Colonic mucosa (tissue), 4 donors: ENCODE results near the gene HSPA1L. TPM values are rescaled to one million over a fixed set of nuclear protein-coding genes. Genes with fewer than 3 reads are reported as not detected.

Experiments used
- DNase-seq: peaks from one replicate; pipeline ENCODE4 v3.0.0-alpha.2; 2020
- H3K27ac ChIP-seq: fragments of 200-600 bp; one replicate; pipeline ENCODE4 v1.8.0; 2021
- H3K27me3 ChIP-seq: fragments of 200-600 bp; one replicate; pipeline ENCODE4 v1.8.0; 2021
- H3K36me3 ChIP-seq: fragments of 200-600 bp; one replicate; pipeline ENCODE4 v1.8.0; 2021
- H3K4me1 ChIP-seq: fragments of 200-600 bp; one replicate; pipeline ENCODE4 v1.8.0; 2021; ENCODE audit warnings: mild to moderate bottlenecking
- H3K4me3 ChIP-seq: fragments of 200-600 bp; one replicate; pipeline ENCODE4 v1.8.0; 2021
- H3K9ac ChIP-seq, 2 donors: one replicate each; pipeline ENCODE4 v1.7.0; 2013; ENCODE audit warnings: control low read depth in 2 of 2, low read depth in 2 of 2, low read length in 2 of 2
- H3K9me3 ChIP-seq: fragments of 200-600 bp; one replicate; pipeline ENCODE4 v1.8.0; 2021
- CTCF ChIP-seq: fragments of 200-600 bp; IDR thresholded peaks from one replicate; pipeline ENCODE4 v1.8.0; 2022; ENCODE audit warnings: antibody characterized with exemption, mild to moderate bottlenecking
- intact Hi-C: fragments of 100-400 bp; cut with DNase I; formaldehyde crosslinking; loops from one replicate; pipeline ENCODE4 v1.14.1; 2022
- total RNA-seq, 2 donors: library from RNA; stranded (reverse); fragmentation: NEBNext Ultra II Directional in 1 of 2; extraction: Animal tissue kit (Norgen Biotek cat#: 25700) in 1 of 2; gene quantifications; one replicate each; pipeline ENCODE4 v1.2.1, GENCODE V29; 2021
- donor health status: healthy.
- donor health status: DM: no; HTN: no; CAD: no.
- donor health status: DM: no; HTN: no; CAD: no.

HSPA1L gene
- total RNA-seq, 2 donors from 2014 or later, result 0.98 to 1.4 TPM

GRCh38 chr6:31779908-31780307, 35.2 kb downstream of the HSPA1L start:
- Histone ChIP-seq H3K4me3 (no peak overlapping the region), H3K36me3 (no peaks in the 10 kb centered on the region), H3K27me3 (no peaks in the 10 kb centered on the region), H3K27ac (no peak overlapping the region), H3K4me1 (peaks cover 4% of the 10 kb centered on the region), H3K9me3 (no peaks in the 10 kb centered on the region), H3K9ac (no peak overlapping the region)
- intact Hi-C loops, result no loop called here
- DNase-seq, result no peak
- no peak for TF ChIP-seq CTCF

- no peaks in the 10 kb centered on the region for H3K9me3 ChIP-seq
- intact Hi-C loops, result no loop called here
- peaks cover 4% of the 10 kb centered on the region for H3K4me1 ChIP-seq
- H3K36me3 ChIP-seq, result no peaks in the 10 kb centered on the region
- H3K27ac ChIP-seq, result no peak overlapping the region
- no peak overlapping the region for H3K4me3 ChIP-seq
- DNase-seq, result no peak
- H3K27me3 ChIP-seq, result no peaks in the 10 kb centered on the region
- H3K9ac ChIP-seq, result no peak overlapping the region
- TF ChIP-seq CTCF, result no peak
Measured at GRCh38 chr6:31778999-31779885, 35.8 kb downstream of the HSPA1L start.

- Histone ChIP-seq H3K9me3 (no peaks in the 10 kb centered on the region), H3K4me1 (peaks cover 4% of the 10 kb centered on the region), H3K27me3 (no peaks in the 10 kb centered on the region), H3K4me3 (no peak overlapping the region), H3K9ac (no peak overlapping the region), H3K36me3 (no peaks in the 10 kb centered on the region), H3K27ac (no peak overlapping the region)
- DNase-seq, result no peak
- intact Hi-C loops, result no loop called here
- no peak for TF ChIP-seq CTCF
Measured at GRCh38 chr6:31778193-31778592, 36.9 kb downstream of the HSPA1L start.

- DNase-seq, result no peak
- no peaks in the 10 kb centered on the region for H3K36me3 ChIP-seq
- H3K4me3 ChIP-seq, result no peak overlapping the region
- H3K9ac ChIP-seq, result peak overlapping the region in 1 of 2 donors; percentile 84
- H3K27me3 ChIP-seq, result no peaks in the 10 kb centered on the region
- intact Hi-C loops, result no loop called here
- H3K27ac ChIP-seq, result peak overlapping the region; percentile 61
- no peak for TF ChIP-seq CTCF
- H3K9me3 ChIP-seq, result no peaks in the 10 kb centered on the region
- H3K4me1 ChIP-seq, result peaks cover 4% of the 10 kb centered on the region
Measured at GRCh38 chr6:31777667-31778050, 37.4 kb downstream of the HSPA1L start.

GRCh38 chr6:31776989-31777666, 38.0 kb downstream of the HSPA1L start, which contains the start of gene VWA7:
VWA7 (minus strand) TSS chr6:31777328; CDS start chr6:31776779, 549 bp downstream.
- Histone ChIP-seq H3K9ac (peak within 1 kb of the TSS; percentile 9 to 84), H3K27me3 (no peaks in the 10 kb centered on the region), H3K36me3 (no peaks in the 10 kb centered on the region), H3K4me1 (peaks cover 4% of the 10 kb centered on the region), H3K9me3 (no peaks in the 10 kb centered on the region), H3K27ac (peak within 1 kb of the TSS; percentile 61), H3K4me3 (no peak within 1 kb of the TSS)
- no peak for TF ChIP-seq CTCF
- DNase-seq, result peak; percentile 80
- intact Hi-C loops, result no loop called here
